Measurements from ENCODE around the gene SAXO2.
A peak's percentile ranks its signal among the peaks of the same experiment; 100 is the strongest.
"Not testable (repeated sequence)": the region's sequence is repeated elsewhere in the genome, so short reads cannot be mapped to it uniquely, and the experiment has no call there.

SAXO2 gene

GRCh38 chr15:82314769-82315518, 52.3 kb downstream of the SAXO2 start:
- no peak overlapping the region for H3K4me3 ChIP-seq (ENCODE audit: severe bottlenecking)
- H3K4me1 ChIP-seq (ENCODE audit: insufficient read depth, poor library complexity, severe bottlenecking): no peaks in the 10 kb centered on the region
- DNase-seq (ENCODE audit: low spot score) (peak; percentile 53), ATAC-seq (ENCODE audit: low read depth) (no peak)
- no peak overlapping the region for H3K27ac ChIP-seq (ENCODE audit: poor library complexity, severe bottlenecking)
- H3K9me3 ChIP-seq (ENCODE audit: severe bottlenecking): no peaks in the 10 kb centered on the region
- no peak for TF ChIP-seq CTCF (IDR thresholded peaks at IDR 0.05; ENCODE audit: poor library complexity, severe bottlenecking)
- no peaks in the 10 kb centered on the region for H3K27me3 ChIP-seq (ENCODE audit: insufficient read depth, poor library complexity, severe bottlenecking)
- H3K36me3 ChIP-seq (ENCODE audit: low read depth): no peaks in the 10 kb centered on the region

- ATAC-seq (ENCODE audit: low read depth): no peak; the same call in 2 of the 3 replicates
Measured at GRCh38 chr15:82315519-82316246, 53.1 kb downstream of the SAXO2 start.

GRCh38 chr15:82316247-82317090, 53.9 kb downstream of the SAXO2 start:
- H3K4me3 ChIP-seq (ENCODE audit: severe bottlenecking); H3K27ac ChIP-seq (ENCODE audit: poor library complexity, severe bottlenecking); ATAC-seq (ENCODE audit: low read depth); H3K4me1 ChIP-seq (ENCODE audit: insufficient read depth, poor library complexity, severe bottlenecking); H3K27me3 ChIP-seq (ENCODE audit: insufficient read depth, poor library complexity, severe bottlenecking); H3K36me3 ChIP-seq (ENCODE audit: low read depth); H3K9me3 ChIP-seq (ENCODE audit: severe bottlenecking): not testable (repeated sequence)
- DNase-seq (ENCODE audit: low spot score): peak; percentile 57

More at GRCh38 chr15:82315519-82316246, 53.1 kb downstream of the SAXO2 start:
- H3K27ac ChIP-seq (ENCODE audit: poor library complexity, severe bottlenecking): no peak overlapping the region
- H3K4me3 ChIP-seq (ENCODE audit: severe bottlenecking): no peak overlapping the region
- no peaks in the 10 kb centered on the region for H3K27me3 ChIP-seq (ENCODE audit: insufficient read depth, poor library complexity, severe bottlenecking)
- TF ChIP-seq CTCF (IDR thresholded peaks at IDR 0.05; ENCODE audit: poor library complexity, severe bottlenecking): no peak
- H3K9me3 ChIP-seq (ENCODE audit: severe bottlenecking): no peaks in the 10 kb centered on the region
- no peaks in the 10 kb centered on the region for H3K4me1 ChIP-seq (ENCODE audit: insufficient read depth, poor library complexity, severe bottlenecking)
- DNase-seq (ENCODE audit: low spot score): peak; percentile 72
- H3K36me3 ChIP-seq (ENCODE audit: low read depth): no peaks in the 10 kb centered on the region

- no peak for ATAC-seq (ENCODE audit: low read depth)
- Histone ChIP-seq H3K4me3 (ENCODE audit: severe bottlenecking) (no peak overlapping the region), H3K27ac (ENCODE audit: poor library complexity, severe bottlenecking) (no peak overlapping the region), H3K4me1 (ENCODE audit: insufficient read depth, poor library complexity, severe bottlenecking) (no peaks in the 10 kb centered on the region), H3K9me3 (ENCODE audit: severe bottlenecking) (no peaks in the 10 kb centered on the region), H3K36me3 (ENCODE audit: low read depth) (no peaks in the 10 kb centered on the region), H3K27me3 (ENCODE audit: insufficient read depth, poor library complexity, severe bottlenecking) (no peaks in the 10 kb centered on the region)
- DNase-seq (ENCODE audit: low spot score): peak; percentile 57
- no peak for TF ChIP-seq CTCF (IDR thresholded peaks at IDR 0.05; ENCODE audit: poor library complexity, severe bottlenecking)
Measured at GRCh38 chr15:82317091-82317489, 54.5 kb downstream of the SAXO2 start.

- H3K36me3 ChIP-seq (ENCODE audit: low read depth); H3K27me3 ChIP-seq (ENCODE audit: insufficient read depth, poor library complexity, severe bottlenecking); ATAC-seq (ENCODE audit: low read depth); H3K9me3 ChIP-seq (ENCODE audit: severe bottlenecking); H3K4me1 ChIP-seq (ENCODE audit: insufficient read depth, poor library complexity, severe bottlenecking); H3K4me3 ChIP-seq (ENCODE audit: severe bottlenecking); H3K27ac ChIP-seq (ENCODE audit: poor library complexity, severe bottlenecking): not testable (repeated sequence)
- peak; percentile 49 for DNase-seq (ENCODE audit: low spot score)
Measured at GRCh38 chr15:82317516-82317915, 54.9 kb downstream of the SAXO2 start.

- H3K27ac ChIP-seq (ENCODE audit: poor library complexity, severe bottlenecking); H3K36me3 ChIP-seq (ENCODE audit: low read depth); H3K4me3 ChIP-seq (ENCODE audit: severe bottlenecking); H3K27me3 ChIP-seq (ENCODE audit: insufficient read depth, poor library complexity, severe bottlenecking); H3K9me3 ChIP-seq (ENCODE audit: severe bottlenecking); H3K4me1 ChIP-seq (ENCODE audit: insufficient read depth, poor library complexity, severe bottlenecking); ATAC-seq (ENCODE audit: low read depth): not testable (repeated sequence)
- peak; percentile 51 for DNase-seq (ENCODE audit: low spot score)
Measured at GRCh38 chr15:82318281-82318680, 55.7 kb downstream of the SAXO2 start.

- peak; percentile 55 for DNase-seq (ENCODE audit: low spot score)
- H3K4me3 ChIP-seq (ENCODE audit: severe bottlenecking): not testable (repeated sequence)
Measured at GRCh38 chr15:82319522-82320278, 57.1 kb downstream of the SAXO2 start.

GRCh38 chr15:82320861-82321260, 58.2 kb downstream of the SAXO2 start:
- not testable (repeated sequence) for H3K4me3 ChIP-seq (ENCODE audit: severe bottlenecking); H3K36me3 ChIP-seq (ENCODE audit: low read depth); ATAC-seq (ENCODE audit: low read depth); H3K4me1 ChIP-seq (ENCODE audit: insufficient read depth, poor library complexity, severe bottlenecking); H3K27ac ChIP-seq (ENCODE audit: poor library complexity, severe bottlenecking); H3K27me3 ChIP-seq (ENCODE audit: insufficient read depth, poor library complexity, severe bottlenecking); H3K9me3 ChIP-seq (ENCODE audit: severe bottlenecking)
- DNase-seq (ENCODE audit: low spot score): peak; percentile 37

More at GRCh38 chr15:82319522-82320278, 57.1 kb downstream of the SAXO2 start:
- H3K27ac ChIP-seq (ENCODE audit: poor library complexity, severe bottlenecking); H3K36me3 ChIP-seq (ENCODE audit: low read depth); ATAC-seq (ENCODE audit: low read depth); H3K27me3 ChIP-seq (ENCODE audit: insufficient read depth, poor library complexity, severe bottlenecking); H3K4me1 ChIP-seq (ENCODE audit: insufficient read depth, poor library complexity, severe bottlenecking); H3K9me3 ChIP-seq (ENCODE audit: severe bottlenecking): not testable (repeated sequence)

Measured in RWPE2 (cell line).